ENCODE data around the gene XPR1.
"Not testable (repeated sequence)": the region's sequence is repeated elsewhere in the genome, so short reads cannot be mapped to it uniquely, and the experiment has no call there.

XPR1 gene

DNA sequence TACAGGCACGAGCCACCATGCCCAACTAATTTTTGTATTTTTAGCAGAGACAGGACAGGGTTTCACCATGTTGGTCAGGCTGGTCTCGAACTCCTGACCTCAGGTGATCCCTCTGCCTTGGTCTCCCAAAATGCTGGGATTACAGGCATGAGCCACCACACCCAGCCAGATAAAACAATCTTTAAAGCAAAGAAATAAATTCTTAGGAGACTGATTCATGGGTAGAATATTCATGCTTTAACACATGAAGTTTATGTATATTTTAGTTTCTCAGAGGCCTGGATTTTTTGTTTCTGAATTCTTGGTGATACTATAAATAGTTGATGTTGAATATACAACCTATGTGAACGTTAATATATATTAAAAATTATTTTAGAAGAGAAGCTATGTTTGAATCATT, 153.5 kb downstream of the XPR1 start:
- DNase-seq (ENCODE audit: low spot score) = no peak

DNA sequence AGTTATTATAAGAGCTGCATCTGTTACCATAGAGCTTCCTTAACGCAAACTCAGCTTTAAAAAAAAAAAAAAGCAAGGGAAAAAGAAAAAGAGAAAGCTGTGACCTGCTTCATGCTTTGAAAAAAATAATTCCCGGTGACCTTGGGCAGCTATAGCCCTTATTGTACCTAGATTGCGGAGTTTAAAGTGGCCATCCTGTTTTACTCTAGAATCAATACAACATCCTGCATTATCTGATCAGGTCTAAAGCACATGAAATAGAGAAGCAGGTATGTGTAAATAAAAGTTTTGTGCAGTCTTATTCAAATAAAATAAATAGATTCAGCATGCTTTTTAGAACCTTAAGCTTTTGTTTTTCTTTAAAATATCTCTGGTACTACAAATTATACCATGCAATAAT, 154.1 kb downstream of the XPR1 start:
- no peak for DNase-seq (ENCODE audit: low spot score)

GRCh38 chr1:180786624-180787023, 154.8 kb downstream of the XPR1 start:
- DNase-seq (ENCODE audit: low spot score) = peak; percentile 11

DNA sequence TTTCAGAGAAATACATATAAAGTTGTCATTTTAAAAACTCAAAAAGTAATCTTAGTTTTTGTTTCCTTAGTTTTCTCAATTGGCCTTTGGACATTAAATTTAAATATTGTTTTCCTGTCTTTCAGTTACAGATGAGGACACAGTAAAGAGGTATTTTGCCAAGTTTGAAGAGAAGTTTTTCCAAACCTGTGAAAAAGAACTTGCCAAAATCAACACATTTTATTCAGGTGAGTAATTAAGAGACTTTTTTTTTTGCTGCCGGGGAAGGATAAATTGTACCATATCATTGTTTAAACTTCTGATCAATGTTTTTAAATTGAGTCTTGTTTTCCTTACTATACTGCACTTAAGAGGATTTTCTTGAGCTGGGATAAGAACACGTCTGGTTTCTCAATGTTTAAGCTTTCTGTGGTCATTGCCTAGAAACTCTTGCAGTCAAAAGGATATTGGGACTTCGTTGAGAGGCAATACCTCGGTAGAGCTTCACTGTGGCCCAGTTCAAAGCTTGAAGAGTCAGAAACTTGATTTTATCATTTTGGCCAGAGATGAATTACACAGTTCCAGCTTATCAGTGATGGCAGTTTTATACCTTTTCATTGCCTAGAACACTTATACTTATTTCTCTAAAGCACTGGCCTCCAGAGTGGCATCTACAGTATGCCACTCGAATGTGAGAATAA, 155.9 kb downstream of the XPR1 start:
- no peak for DNase-seq (ENCODE audit: low spot score)

- no peak for DNase-seq (ENCODE audit: low spot score)
Observed at GRCh38 chr1:180789460-180789859, 157.6 kb downstream of the XPR1 start.

DNA sequence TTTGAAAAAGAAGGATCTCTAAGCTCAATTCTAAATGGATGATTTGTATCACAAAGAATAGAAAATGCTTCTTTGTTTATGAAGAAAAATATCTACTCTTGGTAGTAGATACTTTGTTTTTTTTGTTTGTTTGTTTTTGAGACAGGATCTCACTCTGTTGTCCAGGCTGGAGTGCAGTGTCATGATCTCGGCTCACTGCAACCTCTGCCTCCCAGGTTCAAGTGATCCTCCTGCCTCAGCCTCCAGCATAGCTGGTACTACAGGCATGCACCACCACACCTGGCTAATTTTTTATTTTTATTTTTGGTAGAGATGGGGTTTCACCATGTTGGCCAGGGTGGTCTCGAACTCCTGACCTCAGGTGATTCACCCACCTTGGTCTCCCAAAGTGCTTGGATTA, 159.3 kb downstream of the XPR1 start:
- DNase-seq (ENCODE audit: low spot score) = not testable (repeated sequence)

- DNase-seq (ENCODE audit: low spot score) = no peak
Observed at GRCh38 chr1:180791806-180792205, 160.0 kb downstream of the XPR1 start.

- DNase-seq (ENCODE audit: low spot score) = no peak
Observed at GRCh38 chr1:180793451-180793850, 161.6 kb downstream of the XPR1 start.

DNA sequence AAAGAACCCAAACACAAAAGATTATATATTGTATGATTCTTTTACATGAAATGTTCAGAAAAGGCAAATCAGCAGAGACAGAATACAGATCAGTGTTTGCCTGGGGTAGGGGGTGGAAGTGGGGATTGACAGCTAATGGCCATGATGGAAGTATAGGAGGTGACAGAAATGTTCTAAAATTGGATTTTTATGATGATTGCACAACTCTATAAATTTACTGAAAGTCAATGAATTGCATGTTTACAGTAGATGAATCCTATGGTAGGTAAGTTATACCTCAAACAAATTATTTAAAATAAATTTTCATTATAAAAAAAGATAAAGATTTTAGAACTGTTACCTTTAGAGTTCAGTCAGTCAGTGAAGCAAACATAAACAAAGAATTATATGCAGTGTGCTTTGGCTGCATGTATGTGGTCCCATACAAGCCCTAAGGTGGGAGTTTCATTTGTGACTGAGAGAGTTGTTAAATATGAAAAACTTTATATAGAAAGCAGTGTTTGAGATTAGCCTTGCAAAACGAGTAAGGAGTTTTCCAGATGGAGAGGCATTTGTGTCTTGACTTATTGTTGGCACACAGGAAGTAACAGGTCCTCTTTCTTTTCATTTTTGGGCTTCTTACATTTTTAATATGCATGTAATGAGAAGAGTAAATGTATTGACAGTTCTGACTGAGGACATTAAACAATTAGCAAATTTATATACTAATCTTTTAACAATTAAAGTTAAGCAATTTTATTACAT, 165.2 kb downstream of the XPR1 start:
- no peak for DNase-seq (ENCODE audit: low spot score)

GRCh38 chr1:180800945-180801344, 169.1 kb downstream of the XPR1 start:
- DNase-seq (ENCODE audit: low spot score) = no peak

GRCh38 chr1:180802813-180803212, 171.0 kb downstream of the XPR1 start:
- DNase-seq (ENCODE audit: low spot score) = no peak

DNA sequence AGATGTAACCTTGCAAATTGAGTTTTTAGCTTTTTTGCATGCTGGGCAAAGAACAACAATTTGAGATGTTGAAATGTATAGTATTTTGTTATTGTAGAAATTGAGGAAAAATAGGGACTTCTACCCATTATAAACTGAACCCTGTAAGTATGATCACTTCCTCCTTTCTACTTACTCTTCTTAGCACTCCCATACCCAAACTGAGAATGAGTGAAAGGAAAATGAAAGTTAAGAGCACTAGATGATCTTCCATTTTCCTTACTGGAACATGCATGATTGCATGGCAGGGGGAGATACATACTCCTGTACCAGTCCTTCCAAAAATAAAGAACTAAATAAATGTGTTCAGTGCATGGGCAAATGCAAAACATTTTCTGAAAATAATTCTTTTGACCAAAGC, 173.5 kb downstream of the XPR1 start:
- no peak for DNase-seq (ENCODE audit: low spot score)

DNA sequence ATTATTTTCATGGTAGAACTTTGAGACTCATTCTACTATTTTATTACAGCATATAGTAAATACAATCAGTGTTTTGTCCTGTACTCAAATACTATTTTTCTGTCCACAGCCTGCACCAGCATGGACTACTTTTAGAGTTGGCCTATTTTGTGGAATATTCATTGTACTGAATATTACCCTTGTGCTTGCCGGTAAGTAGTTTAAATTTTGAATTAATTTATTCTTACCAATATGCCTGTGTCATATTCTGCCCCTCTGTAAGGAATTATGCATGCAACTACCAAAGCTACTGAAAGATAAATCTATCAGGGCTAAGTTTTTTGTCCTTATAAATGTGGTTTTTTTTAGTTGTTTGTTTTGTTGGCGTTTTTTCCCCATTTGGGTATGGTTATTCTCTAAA, 179.5 kb downstream of the XPR1 start:
- DNase-seq (ENCODE audit: low spot score) = no peak

DNA sequence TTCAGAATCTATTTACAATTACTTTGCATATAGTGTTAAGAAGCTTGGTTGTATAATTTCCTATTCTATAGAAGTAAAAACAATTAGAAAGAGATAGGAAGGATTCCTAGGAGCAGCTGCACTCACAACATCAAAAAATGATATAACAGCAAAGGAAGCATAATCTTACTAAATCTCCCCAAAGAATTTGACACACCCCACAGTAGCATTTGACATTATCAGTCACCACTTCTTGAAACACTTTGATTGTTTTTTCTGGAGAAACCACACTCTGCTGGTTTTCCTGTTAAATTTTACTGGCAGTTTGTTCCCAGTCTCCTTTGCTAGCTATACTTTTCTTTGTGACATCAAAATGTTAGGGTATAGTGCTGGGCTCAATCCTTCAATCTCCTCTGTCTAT, 180.1 kb downstream of the XPR1 start:
- no peak for DNase-seq (ENCODE audit: low spot score)

DNA sequence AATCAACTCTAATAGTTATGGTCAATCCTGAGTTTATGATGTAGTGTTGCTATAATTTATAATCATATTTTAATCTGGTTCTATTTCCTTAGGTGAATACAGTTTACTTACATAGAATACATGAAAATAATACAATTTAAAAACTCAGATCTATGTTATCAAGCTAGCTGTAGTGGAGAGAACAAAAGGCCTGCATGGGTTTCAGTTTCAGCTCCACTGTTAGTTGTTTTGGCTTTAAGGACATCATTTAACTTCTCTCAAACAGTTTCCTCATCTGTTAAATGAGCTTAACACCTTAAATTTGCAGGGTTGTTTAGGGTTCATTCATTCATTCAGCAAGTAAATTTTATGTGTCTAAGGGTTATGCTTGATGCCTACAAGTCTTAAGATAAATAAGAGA, 182.4 kb downstream of the XPR1 start:
- DNase-seq (ENCODE audit: low spot score) = no peak

DNA sequence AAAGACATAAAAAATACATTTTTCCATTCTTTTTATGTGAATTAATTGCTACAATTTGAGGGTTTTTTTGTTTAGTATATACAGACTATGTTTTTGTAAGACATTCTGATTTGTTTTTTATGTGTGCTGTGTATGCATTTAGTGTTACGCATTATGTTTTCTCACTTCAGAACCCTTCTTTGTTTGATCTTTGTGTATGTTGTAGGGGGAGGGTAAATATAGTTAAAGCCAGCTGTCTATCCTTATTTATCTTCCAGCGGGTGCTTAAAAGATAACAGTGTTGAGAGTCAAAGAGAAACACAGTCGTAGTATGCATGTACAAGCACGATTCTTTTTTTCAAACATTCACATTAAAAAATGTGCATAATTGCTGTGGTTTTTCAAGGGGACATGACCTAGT, 183.4 kb downstream of the XPR1 start:
- no peak for DNase-seq (ENCODE audit: low spot score)

DNA sequence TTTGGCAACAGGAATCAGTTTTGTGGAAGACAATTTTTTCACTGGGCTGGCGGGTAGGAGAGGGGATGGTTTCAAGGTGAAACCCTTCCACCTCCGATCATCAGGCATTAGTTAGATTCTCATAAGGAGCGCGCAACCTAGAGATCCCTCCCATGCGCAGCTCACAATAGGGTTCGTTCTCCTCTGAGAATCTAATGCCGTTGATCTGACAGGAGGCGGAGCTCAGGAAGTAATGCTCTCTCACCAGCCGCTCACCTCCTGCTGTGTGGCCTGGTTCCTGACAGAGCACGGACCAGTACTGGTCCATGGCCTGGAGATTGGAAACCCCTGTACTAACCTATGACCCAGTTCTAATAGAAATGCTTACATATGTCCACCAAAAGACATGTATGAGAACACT, 184.3 kb downstream of the XPR1 start:
- no peak for DNase-seq (ENCODE audit: low spot score)

DNA sequence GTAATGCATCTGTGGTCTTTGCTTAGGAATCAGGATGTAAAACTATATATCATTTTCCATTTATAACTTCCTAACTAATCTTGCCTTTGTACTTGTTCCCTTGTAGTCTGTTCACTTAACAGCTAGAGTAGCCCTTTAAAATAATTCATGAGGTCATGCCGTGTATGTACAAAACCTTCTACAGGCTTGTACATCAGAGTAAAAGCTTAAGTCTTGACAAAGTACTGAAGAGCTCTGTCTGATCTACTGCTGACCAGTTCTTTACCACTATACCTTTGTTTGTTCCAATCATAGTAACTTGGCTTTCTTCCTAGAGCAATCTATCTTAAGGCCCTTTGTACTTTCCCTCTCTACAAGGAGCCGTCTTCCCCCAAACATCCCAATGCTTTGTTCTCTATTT, 190.1 kb downstream of the XPR1 start:
- no peak for DNase-seq (ENCODE audit: low spot score)

DNA sequence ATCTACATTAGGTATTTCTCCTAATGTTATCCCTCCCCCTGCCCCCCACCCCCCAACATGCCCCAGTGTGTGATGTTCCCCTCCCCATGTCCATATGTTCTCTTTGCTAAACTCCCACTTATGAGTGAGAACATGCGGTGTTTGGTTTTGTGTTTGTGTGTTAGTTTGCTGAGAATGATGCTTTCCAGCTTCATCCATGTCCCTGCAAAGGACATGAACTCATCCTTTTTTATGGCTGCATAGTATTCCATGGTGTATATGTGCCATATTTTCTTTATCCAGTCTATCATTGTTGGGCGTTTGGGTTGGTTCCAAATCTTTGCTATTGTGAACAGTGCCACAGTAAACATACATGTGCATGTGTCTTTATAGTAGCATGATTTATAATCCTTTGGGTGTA, 199.7 kb downstream of the XPR1 start:
- DNase-seq (ENCODE audit: low spot score) = not testable (repeated sequence)

- not testable (repeated sequence) for DNase-seq (ENCODE audit: low spot score)
Observed at GRCh38 chr1:180833180-180833579, 201.4 kb downstream of the XPR1 start.

GRCh38 chr1:180836449-180836848, 204.6 kb downstream of the XPR1 start:
- no peak for DNase-seq (ENCODE audit: low spot score)

DNA sequence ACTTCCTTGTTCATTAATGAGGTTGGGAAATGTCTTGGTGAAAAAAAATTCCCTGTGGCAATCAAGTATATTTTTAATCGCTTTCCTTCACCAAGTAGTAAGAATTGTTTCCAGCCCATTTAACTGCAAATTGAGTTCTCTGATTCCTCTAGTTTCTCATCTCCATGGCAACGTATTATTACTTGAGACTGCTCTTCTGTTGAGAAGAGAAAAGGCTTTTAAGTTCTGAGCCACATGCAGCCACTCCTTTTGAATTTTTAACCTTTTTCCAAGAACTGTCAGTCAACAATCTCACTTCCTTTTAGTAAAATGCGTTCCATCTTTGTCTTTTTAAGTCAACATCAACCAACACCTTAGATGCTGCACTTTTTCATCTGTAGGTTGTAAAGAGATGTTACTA, 205.2 kb downstream of the XPR1 start:
- peak; percentile 31 for DNase-seq (ENCODE audit: low spot score)

GRCh38 chr1:180838535-180838934, 206.7 kb downstream of the XPR1 start:
- DNase-seq (ENCODE audit: low spot score) = no peak

DNA sequence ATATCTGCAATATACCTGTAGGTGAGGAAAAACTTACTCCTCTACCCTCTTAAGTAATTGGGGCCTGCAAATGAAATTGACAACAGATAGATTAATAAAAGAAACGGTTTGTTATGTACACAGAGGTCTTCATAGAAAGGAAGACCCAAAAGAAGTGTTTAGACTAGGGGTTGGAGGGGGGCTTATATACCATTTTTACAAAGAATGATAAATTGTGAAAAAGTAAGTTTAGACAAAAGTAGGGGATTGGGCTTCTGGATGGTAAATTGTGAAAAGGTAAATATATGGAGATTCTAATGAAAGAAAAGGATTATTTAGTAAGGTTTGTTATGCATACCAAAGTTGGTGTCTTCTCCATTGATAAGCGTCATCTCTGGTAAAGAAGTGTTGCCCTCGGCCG, 207.7 kb downstream of the XPR1 start:
- no peak for DNase-seq (ENCODE audit: low spot score)

All from Ammon's horn (tissue), 1 donor.